ENCODE results near the gene ACOT11.

The ACOT11 gene

DNA sequence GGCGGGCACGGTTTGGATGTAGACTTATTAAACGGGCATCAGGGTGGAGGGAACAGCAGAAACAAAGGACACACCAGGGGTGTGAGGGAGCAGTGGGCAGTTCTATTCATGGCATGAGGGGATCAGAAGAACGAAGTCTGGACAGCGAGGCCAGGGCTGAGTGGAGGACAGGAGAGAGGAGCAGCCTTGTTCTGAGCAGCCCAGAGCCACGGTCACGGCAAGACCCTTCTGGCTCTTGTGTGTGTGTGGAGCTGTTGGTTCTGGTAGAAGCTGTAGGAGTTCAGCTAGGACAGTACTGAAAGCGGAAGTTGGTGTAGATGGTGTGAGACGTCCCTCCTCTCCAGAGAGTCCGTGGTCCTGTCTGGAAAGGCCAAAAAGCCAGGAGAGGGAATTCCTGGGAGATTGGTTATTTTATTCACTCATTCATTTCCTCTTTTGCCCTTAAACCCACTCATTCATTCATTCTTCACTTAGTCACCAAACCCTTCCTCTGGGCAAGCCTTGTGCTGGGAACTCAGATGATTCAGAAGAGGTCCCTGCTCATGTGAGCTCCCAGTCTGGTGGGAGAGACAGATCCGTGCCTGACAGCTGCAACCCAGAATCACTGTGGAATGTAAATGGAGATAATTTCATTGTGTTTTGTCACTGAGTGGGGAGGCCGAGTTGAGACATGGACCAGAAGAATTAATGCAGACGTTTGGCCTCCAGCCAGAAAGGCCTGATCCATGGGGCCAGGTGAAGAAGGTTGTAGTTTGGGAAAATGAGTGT lies 4.1 kb upstream of the ACOT11 start:
- ChIA-PET CTCF (no interaction called here), POLR2A (no interaction called here)
- peak in 1 of 3 donors; percentile 11 for DNase-seq
- Histone ChIP-seq H3K4me3 (ENCODE audit: control insufficient read depth in 1 of 7, extremely low read depth in 1 of 7, insufficient read depth in 4 of 7, low read depth in 2 of 7, low read length in 6 of 7) (no peak overlapping the region), H3K36me3 (ENCODE audit: control insufficient read depth in 4 of 4, insufficient read depth in 4 of 4, low read length in 3 of 4) (no peaks in the 10 kb centered on the region), H3K4me1 (ENCODE audit: control extremely low read depth in 1 of 4, control insufficient read depth in 4 of 4, insufficient read depth in 4 of 4, low read length in 3 of 4) (peaks cover 0 to 79% (median 51%) of the 10 kb centered on the region in 4 experiments), H3K27ac (ENCODE audit: insufficient read depth in 1 of 2, low read depth in 1 of 2, low read length in 2 of 2, poor library complexity in 1 of 2, severe bottlenecking in 2 of 2) (no peak overlapping the region), H3K27me3 (replicated peaks in 2 of 5; ENCODE audit: control insufficient read depth in 4 of 5, insufficient read depth in 5 of 5, low read length in 4 of 5) (no peaks in the 10 kb centered on the region), H3K9me3 (ENCODE audit: control extremely low read depth in 1 of 5, control insufficient read depth in 4 of 5, insufficient read depth in 2 of 5, low read depth in 1 of 5, low read length in 4 of 5) (no peaks in the 10 kb centered on the region)
- 99% methylated on average over 7 of the region's 13 CpGs for WGBS (ENCODE audit: insufficient coverage)

DNA sequence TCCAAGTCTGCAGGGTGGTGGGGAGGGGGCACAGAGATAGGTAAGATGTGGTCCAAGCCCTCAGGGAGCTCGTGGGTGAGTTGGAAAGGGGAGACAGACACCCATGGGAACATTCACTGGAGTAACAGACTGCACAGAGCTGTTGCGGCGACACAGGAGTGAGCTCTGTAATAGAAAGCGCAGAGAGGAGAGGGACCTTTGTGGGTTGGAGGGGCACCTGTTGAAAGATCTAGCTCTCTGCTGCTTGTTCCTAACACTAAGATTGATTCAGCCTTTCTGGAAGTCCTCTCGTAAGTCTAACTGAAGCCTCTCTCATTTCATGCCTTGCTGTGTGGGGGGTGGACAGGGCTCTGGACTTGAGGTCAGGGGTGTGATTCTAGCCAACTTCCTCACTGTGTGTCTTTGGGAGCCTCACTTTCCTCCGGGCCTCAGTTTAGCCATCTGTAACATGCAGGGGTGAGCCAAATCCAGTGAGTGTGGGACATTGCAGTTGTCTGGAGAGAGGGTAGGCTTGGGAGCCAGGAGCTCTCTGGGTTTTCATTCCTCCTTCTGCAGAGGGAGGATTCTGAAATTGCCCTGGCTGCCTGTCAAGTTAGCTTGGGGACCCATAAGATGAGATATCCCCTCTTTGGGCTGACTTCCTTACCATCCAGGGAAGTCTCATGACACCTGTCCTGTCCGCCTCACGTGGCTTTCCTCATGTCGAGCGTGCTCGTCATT lies 2.0 kb upstream of the ACOT11 start:
- H3K36me3 ChIP-seq (ENCODE audit: control insufficient read depth in 4 of 4, insufficient read depth in 4 of 4, low read length in 3 of 4): peaks cover 0 to 2% (median 0%) of the 10 kb centered on the region in 4 experiments
- POLR2A ChIA-PET: interaction anchor here (2.7 kb wide), 1 partner anchor 58 kb away, joined by 8 read pairs; no protein-coding TSS in a partner anchor
- 85% methylated on average over 10 of the region's 11 CpGs for WGBS (ENCODE audit: insufficient coverage)
- H3K27ac ChIP-seq (ENCODE audit: insufficient read depth in 1 of 2, low read depth in 1 of 2, low read length in 2 of 2, poor library complexity in 1 of 2, severe bottlenecking in 2 of 2): no peak overlapping the region
- CTCF ChIA-PET: interaction anchor here (0.8 to 4.0 kb wide), 5 partner anchors 12 to 47 kb away, joined by 3 to 21 read pairs (median 6); no protein-coding TSS in a partner anchor
- DNase-seq: no peak
- H3K4me1 ChIP-seq (ENCODE audit: control extremely low read depth in 1 of 4, control insufficient read depth in 4 of 4, insufficient read depth in 4 of 4, low read length in 3 of 4): peaks cover 0 to 79% (median 52%) of the 10 kb centered on the region in 4 experiments
- H3K4me3 ChIP-seq (ENCODE audit: control insufficient read depth in 1 of 7, extremely low read depth in 1 of 7, insufficient read depth in 4 of 7, low read depth in 2 of 7, low read length in 6 of 7): no peak overlapping the region
- H3K9me3 ChIP-seq (ENCODE audit: control extremely low read depth in 1 of 5, control insufficient read depth in 4 of 5, insufficient read depth in 2 of 5, low read depth in 1 of 5, low read length in 4 of 5): no peaks in the 10 kb centered on the region
- no peaks in the 10 kb centered on the region for H3K27me3 ChIP-seq (replicated peaks in 2 of 5; ENCODE audit: control insufficient read depth in 4 of 5, insufficient read depth in 5 of 5, low read length in 4 of 5)

DNA sequence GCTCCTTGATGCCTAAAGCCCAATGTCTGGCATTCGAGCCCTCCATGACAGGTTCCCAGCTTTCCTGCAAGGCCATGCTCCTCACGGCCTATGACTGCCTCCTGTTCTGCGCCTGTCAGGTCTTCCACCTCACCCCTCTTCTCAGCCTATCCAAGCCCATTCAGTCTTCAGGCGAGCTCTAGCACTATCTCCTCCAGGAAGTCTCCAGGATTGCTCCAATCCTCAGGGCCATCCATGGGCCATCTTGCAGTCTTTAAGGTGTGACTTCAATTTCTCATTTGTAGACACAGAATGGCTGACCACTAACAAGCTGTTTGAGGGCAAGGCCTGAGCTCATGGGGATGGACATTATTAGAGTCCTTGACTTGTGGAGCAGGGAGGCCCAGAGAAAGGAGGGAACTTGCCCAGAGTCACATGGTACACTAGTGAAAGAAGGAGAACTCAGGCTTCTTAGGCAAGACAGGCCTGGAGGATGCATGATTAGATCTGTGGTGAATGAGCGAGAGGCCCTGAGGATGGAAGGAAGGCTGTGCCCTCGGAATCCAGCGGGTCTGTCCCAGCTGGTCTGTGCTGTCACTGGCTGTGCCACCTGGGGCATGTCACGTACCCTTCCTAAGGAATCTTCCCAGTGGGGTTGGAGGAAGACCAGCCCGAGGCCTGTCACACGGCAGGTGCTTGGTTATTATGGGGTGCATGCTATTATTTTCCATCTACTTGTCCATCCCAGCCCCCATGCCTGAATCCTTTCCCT lies 1.2 kb upstream of the ACOT11 start:
- CTCF ChIA-PET: interaction anchor here (0.6 to 4.0 kb wide), 16 partner anchors 11 to 216 kb away, joined by 3 to 21 read pairs (median 4); no protein-coding TSS in a partner anchor
- 65% methylated on average over 6 of the region's 10 CpGs for WGBS (ENCODE audit: insufficient coverage)
- POLR2A ChIA-PET: interaction anchor here (0.6 to 2.7 kb wide), 2 partner anchors 9 to 57 kb away, joined by 3 to 8 read pairs; no protein-coding TSS in a partner anchor

DNA sequence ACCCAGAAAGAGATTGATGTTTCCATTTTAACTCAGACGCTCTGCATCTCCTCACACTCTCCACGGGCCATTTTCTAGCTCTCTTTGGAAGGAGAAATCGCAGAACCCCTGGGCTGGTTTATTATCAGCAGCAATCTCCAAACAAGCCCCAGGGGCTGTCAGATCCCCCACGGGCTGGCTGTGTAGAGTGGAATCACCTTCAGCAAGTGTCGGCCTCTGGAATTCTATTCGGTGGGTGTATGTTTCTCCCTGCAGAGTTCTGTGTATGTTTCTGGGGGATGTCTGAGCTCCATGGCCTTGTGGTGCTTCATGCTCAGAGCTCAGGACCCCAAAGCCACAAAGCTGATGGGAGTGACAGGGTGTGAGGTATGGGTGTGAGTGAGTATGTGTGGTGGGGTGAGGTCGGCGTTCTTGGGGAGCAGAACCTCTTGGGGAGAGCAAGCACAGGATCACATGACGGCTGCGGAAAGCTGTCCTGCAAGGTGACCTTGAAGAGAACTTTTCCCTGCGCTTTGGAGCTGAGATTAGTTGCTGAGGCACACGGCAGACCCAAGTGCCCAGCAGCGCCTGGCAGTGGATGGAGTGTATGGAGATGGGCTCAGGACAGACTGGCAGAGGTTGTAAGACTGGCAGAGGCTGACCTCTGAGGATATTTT lies 489 bp downstream of the ACOT11 start:
- Histone ChIP-seq H3K36me3 (ENCODE audit: control insufficient read depth in 4 of 4, insufficient read depth in 4 of 4, low read length in 3 of 4) (peaks cover 0 to 3% (median 1%) of the 10 kb centered on the region in 4 experiments), H3K27ac (ENCODE audit: insufficient read depth in 1 of 2, low read depth in 1 of 2, low read length in 2 of 2, poor library complexity in 1 of 2, severe bottlenecking in 2 of 2) (no peak overlapping the region), H3K27me3 (replicated peaks in 2 of 5; ENCODE audit: control insufficient read depth in 4 of 5, insufficient read depth in 5 of 5, low read length in 4 of 5) (no peaks in the 10 kb centered on the region), H3K4me1 (ENCODE audit: control extremely low read depth in 1 of 4, control insufficient read depth in 4 of 4, insufficient read depth in 4 of 4, low read length in 3 of 4) (peaks cover 0 to 55% (median 32%) of the 10 kb centered on the region in 4 experiments), H3K9me3 (ENCODE audit: control extremely low read depth in 1 of 5, control insufficient read depth in 4 of 5, insufficient read depth in 2 of 5, low read depth in 1 of 5, low read length in 4 of 5) (no peaks in the 10 kb centered on the region), H3K4me3 (ENCODE audit: control insufficient read depth in 1 of 7, extremely low read depth in 1 of 7, insufficient read depth in 4 of 7, low read depth in 2 of 7, low read length in 6 of 7) (peak overlapping the region in 3 of 7 experiments; percentile 8 to 62 (median 45))
- WGBS (ENCODE audit: insufficient coverage): 57% methylated on average over 10 of the region's 13 CpGs
- ChIA-PET CTCF (interaction anchor here (0.8 to 4.0 kb wide), 19 partner anchors 10 to 500 kb away, joined by 3 to 21 read pairs (median 4); no protein-coding TSS in a partner anchor), POLR2A (interaction anchor here (1.2 to 2.7 kb wide), 2 partner anchors 17 to 56 kb away, joined by 4 to 8 read pairs; no protein-coding TSS in a partner anchor)
- peak in 1 of 3 donors; percentile 34 for DNase-seq

More for the DNA sequence above, 1.2 kb upstream of the ACOT11 start:
- Histone ChIP-seq H3K9me3 (ENCODE audit: control extremely low read depth in 1 of 5, control insufficient read depth in 4 of 5, insufficient read depth in 2 of 5, low read depth in 1 of 5, low read length in 4 of 5) (no peaks in the 10 kb centered on the region), H3K36me3 (ENCODE audit: control insufficient read depth in 4 of 4, insufficient read depth in 4 of 4, low read length in 3 of 4) (peaks cover 0 to 3% (median 1%) of the 10 kb centered on the region in 4 experiments), H3K27me3 (replicated peaks in 2 of 5; ENCODE audit: control insufficient read depth in 4 of 5, insufficient read depth in 5 of 5, low read length in 4 of 5) (no peaks in the 10 kb centered on the region), H3K4me3 (ENCODE audit: control insufficient read depth in 1 of 7, extremely low read depth in 1 of 7, insufficient read depth in 4 of 7, low read depth in 2 of 7, low read length in 6 of 7) (peak overlapping the region in 1 of 7 experiments; percentile 33), H3K27ac (ENCODE audit: insufficient read depth in 1 of 2, low read depth in 1 of 2, low read length in 2 of 2, poor library complexity in 1 of 2, severe bottlenecking in 2 of 2) (peak overlapping the region; percentile 42 to 69), H3K4me1 (ENCODE audit: control extremely low read depth in 1 of 4, control insufficient read depth in 4 of 4, insufficient read depth in 4 of 4, low read length in 3 of 4) (peaks cover 0 to 71% (median 46%) of the 10 kb centered on the region in 4 experiments)
- DNase-seq: peak; percentile 78 to 97 (median 95)

DNA sequence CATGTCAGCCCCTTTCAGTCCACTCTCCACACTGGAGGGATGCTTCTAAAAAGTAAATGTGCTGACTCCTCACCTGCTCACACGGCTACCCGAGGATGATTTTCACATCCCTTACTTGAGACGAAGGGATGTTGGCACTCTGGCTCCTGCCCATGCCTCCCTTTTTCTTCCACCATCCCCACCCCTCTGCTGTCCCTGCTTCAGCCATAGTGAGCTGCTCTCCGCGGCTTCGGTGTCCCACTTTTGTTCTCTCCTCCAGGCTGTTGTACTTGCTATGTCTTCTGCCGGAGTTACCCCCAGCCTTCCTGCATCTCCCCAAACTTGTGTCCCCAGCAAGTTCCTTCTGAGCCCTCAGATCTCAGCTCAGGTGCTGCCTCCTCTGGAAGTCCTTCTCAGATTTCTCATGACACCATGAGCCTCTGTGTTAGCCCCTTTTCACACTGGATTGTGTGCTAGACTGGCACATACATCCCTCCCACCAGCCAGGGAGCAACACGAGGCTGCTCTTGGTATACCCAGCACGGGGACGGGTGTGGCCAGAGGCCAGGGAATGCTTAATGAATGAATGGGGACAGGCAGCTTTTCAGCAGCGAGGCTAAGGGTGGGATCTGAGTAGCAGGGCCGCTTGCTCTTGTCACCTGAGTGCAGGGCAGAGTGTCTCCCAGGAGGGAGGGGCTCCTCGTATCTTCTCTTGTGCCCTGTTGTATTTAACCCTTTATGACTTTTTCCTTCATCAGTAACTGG lies 1.3 kb downstream of the ACOT11 start:
- H3K9me3 ChIP-seq (ENCODE audit: control extremely low read depth in 1 of 5, control insufficient read depth in 4 of 5, insufficient read depth in 2 of 5, low read depth in 1 of 5, low read length in 4 of 5): no peaks in the 10 kb centered on the region
- H3K4me1 ChIP-seq (ENCODE audit: control extremely low read depth in 1 of 4, control insufficient read depth in 4 of 4, insufficient read depth in 4 of 4, low read length in 3 of 4): peaks cover 0 to 46% (median 32%) of the 10 kb centered on the region in 4 experiments
- no peaks in the 10 kb centered on the region for H3K27me3 ChIP-seq (replicated peaks in 2 of 5; ENCODE audit: control insufficient read depth in 4 of 5, insufficient read depth in 5 of 5, low read length in 4 of 5)
- H3K4me3 ChIP-seq (ENCODE audit: control insufficient read depth in 1 of 7, extremely low read depth in 1 of 7, insufficient read depth in 4 of 7, low read depth in 2 of 7, low read length in 6 of 7): no peak overlapping the region
- no peak overlapping the region for H3K27ac ChIP-seq (ENCODE audit: insufficient read depth in 1 of 2, low read depth in 1 of 2, low read length in 2 of 2, poor library complexity in 1 of 2, severe bottlenecking in 2 of 2)
- peaks cover 0 to 3% (median 1%) of the 10 kb centered on the region in 4 experiments for H3K36me3 ChIP-seq (ENCODE audit: control insufficient read depth in 4 of 4, insufficient read depth in 4 of 4, low read length in 3 of 4)
- ChIA-PET CTCF (interaction anchor here (0.8 to 4.0 kb wide), 9 partner anchors 9 to 54 kb away, joined by 3 to 12 read pairs (median 4); no protein-coding TSS in a partner anchor), POLR2A (no interaction called here)
- DNase-seq: no peak
- WGBS (ENCODE audit: insufficient coverage): 96% methylated on average over 10 of the region's 13 CpGs

DNA sequence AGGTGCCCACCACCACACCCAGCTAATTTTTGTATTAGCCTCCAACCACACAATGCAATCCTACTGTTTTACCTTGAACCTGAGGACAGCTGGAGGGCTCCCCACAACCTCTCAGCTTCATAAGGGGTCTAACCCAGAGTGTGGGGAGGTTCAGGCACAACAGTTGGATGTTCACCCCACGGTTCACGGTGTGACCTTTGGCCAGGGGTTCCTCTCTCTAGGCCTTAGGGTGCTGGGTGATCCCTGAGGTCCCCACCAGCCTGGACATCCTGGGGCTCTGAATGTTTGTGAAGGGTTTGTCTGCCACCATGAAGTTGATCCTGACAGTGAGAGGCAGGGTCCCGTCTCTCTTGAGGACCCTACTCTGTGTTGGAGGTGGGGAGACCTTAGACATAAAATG lies 3.9 kb downstream of the ACOT11 start:
- WGBS (ENCODE audit: insufficient coverage): 100% methylated on average over 3 of the region's 3 CpGs
- Histone ChIP-seq H3K9me3 (ENCODE audit: control extremely low read depth in 1 of 5, control insufficient read depth in 4 of 5, insufficient read depth in 2 of 5, low read depth in 1 of 5, low read length in 4 of 5) (peaks cover 0 to 5% (median 0%) of the 10 kb centered on the region in 5 experiments), H3K27me3 (replicated peaks in 2 of 5; ENCODE audit: control insufficient read depth in 4 of 5, insufficient read depth in 5 of 5, low read length in 4 of 5) (no peaks in the 10 kb centered on the region), H3K27ac (ENCODE audit: insufficient read depth in 1 of 2, low read depth in 1 of 2, low read length in 2 of 2, poor library complexity in 1 of 2, severe bottlenecking in 2 of 2) (no peak overlapping the region), H3K36me3 (ENCODE audit: control insufficient read depth in 4 of 4, insufficient read depth in 4 of 4, low read length in 3 of 4) (peaks cover 0 to 3% (median 2%) of the 10 kb centered on the region in 4 experiments), H3K4me1 (ENCODE audit: control extremely low read depth in 1 of 4, control insufficient read depth in 4 of 4, insufficient read depth in 4 of 4, low read length in 3 of 4) (peaks cover 0 to 28% (median 23%) of the 10 kb centered on the region in 4 experiments), H3K4me3 (ENCODE audit: control insufficient read depth in 1 of 7, extremely low read depth in 1 of 7, insufficient read depth in 4 of 7, low read depth in 2 of 7, low read length in 6 of 7) (no peak overlapping the region)
- POLR2A ChIA-PET: no interaction called here
- no peak for DNase-seq
- CTCF ChIA-PET: no interaction called here

Measured in common myeloid progenitor, CD34-positive (primary cell).